Smooth muscle cell (in vitro differentiated cells): ENCODE results near the gene AXIN1. TPM values are rescaled to one million over a fixed set of nuclear protein-coding genes. Genes with fewer than 3 reads are reported as not detected.

Source experiments
- DNase-seq: peaks from one replicate; lab custom pipeline; 2025; ENCODE audit not compliant: unreplicated experiment; lab: John Stamatoyannopoulos, UW
- H2AFZ ChIP-seq: fragments of 200-600 bp; sonication (generic); 2 replicates; pipeline ENCODE4 v1.6.0; 2016; ENCODE audit warnings: antibody characterized with exemption, low read depth, mild to moderate bottlenecking
- H3F3A ChIP-seq: fragments of 200-600 bp; sonication (generic); 2 replicates; pipeline ENCODE4 v1.6.0; 2017; ENCODE audit warnings: antibody characterized with exemption, low read depth
- H3K27ac ChIP-seq: fragments of 200-600 bp; sonication (generic); 2 replicates; pipeline ENCODE4 v1.5.1; 2016; ENCODE audit warnings: low read depth, mild to moderate bottlenecking
- H3K27me3 ChIP-seq: fragments of 200-600 bp; sonication (generic); 2 replicates; pipeline ENCODE4 v1.6.1; 2016; ENCODE audit warnings: low read depth, mild to moderate bottlenecking
- H3K36me3 ChIP-seq: fragments of 200-600 bp; sonication (generic); 2 replicates; pipeline ENCODE4 v1.5.1; 2016; ENCODE audit warnings: low read depth
- H3K4me1 ChIP-seq: fragments of 200-600 bp; sonication (generic); 2 replicates; pipeline ENCODE4 v1.5.1; 2016; ENCODE audit warnings: low read depth
- H3K4me2 ChIP-seq: fragments of 200-600 bp; sonication (generic); 2 replicates; pipeline ENCODE4 v1.6.0; 2016; ENCODE audit warnings: mild to moderate bottlenecking
- H3K4me3 ChIP-seq: fragments of 200-600 bp; sonication (generic); 2 replicates; pipeline ENCODE4 v1.5.1; 2016; ENCODE audit warnings: mild to moderate bottlenecking
- H3K79me2 ChIP-seq: fragments of 200-600 bp; sonication (generic); 2 replicates; pipeline ENCODE4 v1.6.0; 2016; ENCODE audit warnings: low read depth, mild to moderate bottlenecking
- H3K9ac ChIP-seq: fragments of 200-600 bp; sonication (generic); 2 replicates; pipeline ENCODE4 v1.6.0; 2016; ENCODE audit warnings: low read depth
- H3K9me3 ChIP-seq: fragments of 200-600 bp; sonication (generic); replicated peaks from 2 replicates; pipeline ENCODE4 v1.5.1; 2016; ENCODE audit warnings: low read depth
- H4K20me1 ChIP-seq: fragments of 200-600 bp; sonication (generic); 2 replicates; pipeline ENCODE4 v1.6.0; 2016; ENCODE audit warnings: low read depth
- WGBS: methylation state at CpG from one replicate; pipeline ENCODE4 v1.1.7; 2016; ENCODE audit warnings: low lambda C conversion rate; 5-methylcytosine and 5-hydroxymethylcytosine counted together
- polyA plus RNA-seq: library from polyadenylated mRNA; unstranded; fragments of >200 nt; fragmentation: Nextera tagmentation; extraction: Ambion mirVana; gene quantifications from 2 replicates; pipeline ENCODE4 v1.2.1, GENCODE V29; 2016
- total RNA-seq: library from RNA; depleted of rRNA; stranded (reverse); fragments of >200 nt; gene quantifications from 2 replicates; pipeline ENCODE4 v1.2.3, GENCODE V29; 2014
- TF ChIP-seq, protein P1 (sequence below): fragments of 200-600 bp; sonication (generic); IDR thresholded peaks from 2 replicates; pipeline ENCODE4 v1.5.1; 2017; ENCODE audit warnings: borderline replicate concordance, mild to moderate bottlenecking, antibody characterized with exemption; ENCODE audit not compliant: insufficient read depth, poor library complexity, severe bottlenecking

The AXIN1 gene
- total and polyA plus RNA-seq, 2 experiments from 2014 or later: 13.0 to 15.0 TPM

GRCh38 chr16:372302-372983 is 19.9 kb upstream of the AXIN1 start:
- peaks cover 8% of the 10 kb centered on the region for H3K4me1 ChIP-seq
- H3K36me3 ChIP-seq: no peaks in the 10 kb centered on the region
- WGBS: 92% methylated on average over 19 of the region's 19 CpGs
- H3K9me3 ChIP-seq: no peaks in the 10 kb centered on the region
- no peak overlapping the region for H3K27ac ChIP-seq
- H2AFZ ChIP-seq: no peak overlapping the region
- no peak for DNase-seq
- no peaks in the 10 kb centered on the region for H4K20me1 ChIP-seq
- H3K4me3 ChIP-seq: no peak overlapping the region
- no peak overlapping the region for H3K9ac ChIP-seq
- H3K27me3 ChIP-seq: no peaks in the 10 kb centered on the region
- no peak overlapping the region for H3K4me2 ChIP-seq
- H3K79me2 ChIP-seq: peaks cover 2% of the 10 kb centered on the region
- TF ChIP-seq, protein P1, sequence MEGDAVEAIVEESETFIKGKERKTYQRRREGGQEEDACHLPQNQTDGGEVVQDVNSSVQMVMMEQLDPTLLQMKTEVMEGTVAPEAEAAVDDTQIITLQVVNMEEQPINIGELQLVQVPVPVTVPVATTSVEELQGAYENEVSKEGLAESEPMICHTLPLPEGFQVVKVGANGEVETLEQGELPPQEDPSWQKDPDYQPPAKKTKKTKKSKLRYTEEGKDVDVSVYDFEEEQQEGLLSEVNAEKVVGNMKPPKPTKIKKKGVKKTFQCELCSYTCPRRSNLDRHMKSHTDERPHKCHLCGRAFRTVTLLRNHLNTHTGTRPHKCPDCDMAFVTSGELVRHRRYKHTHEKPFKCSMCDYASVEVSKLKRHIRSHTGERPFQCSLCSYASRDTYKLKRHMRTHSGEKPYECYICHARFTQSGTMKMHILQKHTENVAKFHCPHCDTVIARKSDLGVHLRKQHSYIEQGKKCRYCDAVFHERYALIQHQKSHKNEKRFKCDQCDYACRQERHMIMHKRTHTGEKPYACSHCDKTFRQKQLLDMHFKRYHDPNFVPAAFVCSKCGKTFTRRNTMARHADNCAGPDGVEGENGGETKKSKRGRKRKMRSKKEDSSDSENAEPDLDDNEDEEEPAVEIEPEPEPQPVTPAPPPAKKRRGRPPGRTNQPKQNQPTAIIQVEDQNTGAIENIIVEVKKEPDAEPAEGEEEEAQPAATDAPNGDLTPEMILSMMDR: no peak
- H3F3A ChIP-seq: no peaks in the 10 kb centered on the region

DNA sequence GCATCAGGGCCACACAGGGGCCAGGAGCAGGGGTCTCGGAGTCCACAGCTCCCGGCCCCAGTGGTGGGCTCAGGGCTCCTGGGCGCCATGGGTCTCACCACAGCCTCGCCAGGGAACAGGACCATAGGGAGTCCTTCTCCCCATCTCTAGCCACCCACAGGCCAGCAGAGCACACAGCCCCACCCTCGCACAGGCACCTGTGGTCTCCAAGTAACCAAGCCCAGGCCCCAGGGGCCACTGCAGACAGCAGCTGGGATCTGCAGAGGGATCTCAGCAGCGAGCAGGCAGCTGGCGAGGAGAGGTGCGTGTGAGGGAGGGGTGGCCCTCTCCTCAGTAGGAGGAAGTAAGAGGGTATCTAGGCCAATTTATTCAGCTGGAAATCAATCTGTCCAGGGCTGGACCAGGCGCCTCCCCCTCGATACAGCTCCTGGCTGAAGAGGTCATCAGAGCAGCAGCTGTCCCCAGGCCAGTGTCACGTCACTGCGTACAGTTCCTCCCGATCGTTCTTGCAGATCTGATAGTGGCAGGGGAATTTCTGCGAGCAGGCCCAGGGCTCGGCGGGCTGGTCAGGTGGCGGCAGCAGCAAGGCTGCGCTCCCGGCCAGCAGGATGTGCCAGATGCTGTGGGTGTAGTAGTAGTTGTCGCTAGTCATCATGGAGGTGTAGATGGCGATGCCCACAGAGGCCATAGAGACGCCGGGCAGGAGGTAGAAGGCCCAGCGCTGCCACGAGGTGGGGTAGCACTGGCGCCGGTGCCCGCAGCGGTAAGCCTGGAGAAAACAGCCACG is 19.2 kb upstream of the AXIN1 start:
- H3K27ac ChIP-seq: no peak overlapping the region
- no peaks in the 10 kb centered on the region for H4K20me1 ChIP-seq
- no peaks in the 10 kb centered on the region for H3K36me3 ChIP-seq
- TF ChIP-seq, protein P1: no peak
- no peak overlapping the region for H3K4me2 ChIP-seq
- H3F3A ChIP-seq: no peaks in the 10 kb centered on the region
- H2AFZ ChIP-seq: no peak overlapping the region
- no peaks in the 10 kb centered on the region for H3K27me3 ChIP-seq
- H3K4me3 ChIP-seq: no peak overlapping the region
- H3K79me2 ChIP-seq: peaks cover 2% of the 10 kb centered on the region
- DNase-seq: no peak
- WGBS: 97% methylated on average over 31 of the region's 31 CpGs
- H3K9ac ChIP-seq: no peak overlapping the region
- peaks cover 8% of the 10 kb centered on the region for H3K4me1 ChIP-seq
- no peaks in the 10 kb centered on the region for H3K9me3 ChIP-seq

GRCh38 chr16:370979-371514 is 18.5 kb upstream of the AXIN1 start:
- Histone ChIP-seq H4K20me1 (no peaks in the 10 kb centered on the region), H3K4me1 (peaks cover 8% of the 10 kb centered on the region), H3K27ac (peak overlapping the region; percentile 17), H3K27me3 (no peaks in the 10 kb centered on the region), H3K9ac (no peak overlapping the region), H3F3A (no peaks in the 10 kb centered on the region), H3K79me2 (peaks cover 2% of the 10 kb centered on the region), H3K36me3 (no peaks in the 10 kb centered on the region), H3K9me3 (no peaks in the 10 kb centered on the region), H3K4me3 (peak overlapping the region; percentile 52), H3K4me2 (peak overlapping the region; percentile 89), H2AFZ (peak overlapping the region; percentile 23)
- TF ChIP-seq, protein P1: no peak
- DNase-seq: no peak
- WGBS: 72% methylated on average over 10 of the region's 10 CpGs
